Stromal cell of bone marrow (primary cell): ENCODE measurements around the gene ADAM12.

ENCODE experiments used
- DNase-seq: peaks from one replicate; pipeline ENCODE4 v3.0.0-alpha.2; 2012; ENCODE audit warnings: low read depth

The ADAM12 gene

GRCh38 chr10:126315494-126316177, 72.6 kb downstream of the ADAM12 start:
- DNase-seq: peak; percentile 67

- DNase-seq: no peak
These were observed 73.3 kb downstream of the ADAM12 start for GRCh38 chr10:126314863-126315493.

GRCh38 chr10:126312167-126312566, 76.1 kb downstream of the ADAM12 start:
- no peak for DNase-seq

GRCh38 chr10:126309228-126309883, 78.9 kb downstream of the ADAM12 start:
- no peak for DNase-seq

- peak; percentile 6 for DNase-seq
These were observed 85.2 kb downstream of the ADAM12 start for GRCh38 chr10:126302826-126303665.

GRCh38 chr10:126302476-126302756, 85.9 kb downstream of the ADAM12 start:
- DNase-seq: no peak

- DNase-seq: no peak
These were observed 86.4 kb downstream of the ADAM12 start for GRCh38 chr10:126301701-126302475.

- DNase-seq: peak; percentile 2
These were observed 93.8 kb downstream of the ADAM12 start for GRCh38 chr10:126294451-126294850.

- DNase-seq: no peak
These were observed 98.0 kb downstream of the ADAM12 start for GRCh38 chr10:126290232-126290631.

- DNase-seq: no peak
These were observed 99.5 kb downstream of the ADAM12 start for GRCh38 chr10:126288547-126289493.

GRCh38 chr10:126286256-126286780, 102.0 kb downstream of the ADAM12 start:
- DNase-seq: no peak

- DNase-seq: no peak
These were observed 105.0 kb downstream of the ADAM12 start for GRCh38 chr10:126283307-126283706.

- peak; percentile 23 for DNase-seq
These were observed 109.4 kb downstream of the ADAM12 start for GRCh38 chr10:126278851-126279250.

- DNase-seq: no peak
These were observed 111.1 kb downstream of the ADAM12 start for GRCh38 chr10:126277181-126277580.

- DNase-seq: no peak
These were observed 115.8 kb downstream of the ADAM12 start for GRCh38 chr10:126272526-126272925.

- DNase-seq: peak; percentile 9
These were observed 118.2 kb downstream of the ADAM12 start for GRCh38 chr10:126270111-126270510.

GRCh38 chr10:126268013-126268920, 120.0 kb downstream of the ADAM12 start:
- no peak for DNase-seq

- DNase-seq: no peak
These were observed 123.9 kb downstream of the ADAM12 start for GRCh38 chr10:126264102-126265018.
